IPS DF 6.9 (cell line): ENCODE data around the gene CD300LF.

Experiments
- DNase-seq: peaks from one replicate; pipeline ENCODE4 v3.0.0-alpha.2; 2013; ENCODE audit warnings: low read depth, low spot score
- H3K27ac ChIP-seq: one replicate; pipeline ENCODE4 v1.5.1; 2013; ENCODE audit warnings: low read length, control low read depth
- H3K27me3 ChIP-seq: 2 replicates; pipeline ENCODE4 v1.6.1; 2013; ENCODE audit warnings: mild to moderate bottlenecking, low read length; ENCODE audit not compliant: control insufficient read depth, insufficient read depth
- H3K36me3 ChIP-seq: 2 replicates; pipeline ENCODE4 v1.6.1; 2013; ENCODE audit warnings: low read length; ENCODE audit not compliant: control insufficient read depth, insufficient read depth
- H3K4me1 ChIP-seq: 2 replicates; pipeline ENCODE4 v1.6.1; 2013; ENCODE audit warnings: low read length; ENCODE audit not compliant: control insufficient read depth, insufficient read depth
- H3K4me3 ChIP-seq: 2 replicates; pipeline ENCODE4 v1.5.1; 2013; ENCODE audit warnings: mild to moderate bottlenecking, low read length
- H3K9me3 ChIP-seq: 2 replicates; pipeline ENCODE4 v1.6.1; 2013; ENCODE audit warnings: low read length, inconsistent platforms; ENCODE audit not compliant: control insufficient read depth, insufficient read depth
- WGBS: extraction: QIAGEN DNeasy Blood & Tissue Kit; methylation state at CpG from one replicate; pipeline ENCODE4 v1.1.7; 2013; ENCODE audit warnings: mixed read lengths, missing lambda C conversion rate; ENCODE audit not compliant: insufficient read length, insufficient coverage; 5-methylcytosine and 5-hydroxymethylcytosine counted together

The CD300LF gene

GRCh38 chr17:74729866-74730265, 17.1 kb upstream of the CD300LF start:
- WGBS: no CpG with 5 or more reads among the region's 15 CpGs
- Histone ChIP-seq H3K27me3 (no peaks in the 10 kb centered on the region), H3K36me3 (no peaks in the 10 kb centered on the region), H3K9me3 (no peaks in the 10 kb centered on the region), H3K4me1 (no peaks in the 10 kb centered on the region), H3K27ac (no peak overlapping the region), H3K4me3 (no peak overlapping the region)
- DNase-seq: no peak

- no peaks in the 10 kb centered on the region for H3K4me1 ChIP-seq
- no peaks in the 10 kb centered on the region for H3K27me3 ChIP-seq
- no peaks in the 10 kb centered on the region for H3K36me3 ChIP-seq
- WGBS: no CpG with 5 or more reads among the region's 5 CpGs
- H3K9me3 ChIP-seq: no peaks in the 10 kb centered on the region
- DNase-seq: no peak
- H3K27ac ChIP-seq: no peak overlapping the region
- no peak overlapping the region for H3K4me3 ChIP-seq
These were observed 16.6 kb upstream of the CD300LF start for GRCh38 chr17:74729368-74729767.

GRCh38 chr17:74728702-74729075, 16.0 kb upstream of the CD300LF start:
- DNase-seq: no peak
- H3K36me3 ChIP-seq: no peaks in the 10 kb centered on the region
- H3K27me3 ChIP-seq: no peaks in the 10 kb centered on the region
- no CpG with 5 or more reads among the region's 3 CpGs for WGBS
- no peaks in the 10 kb centered on the region for H3K9me3 ChIP-seq
- H3K4me1 ChIP-seq: no peaks in the 10 kb centered on the region
- no peak overlapping the region for H3K27ac ChIP-seq
- no peak overlapping the region for H3K4me3 ChIP-seq

GRCh38 chr17:74728033-74728701, 15.4 kb upstream of the CD300LF start:
- Histone ChIP-seq H3K27me3 (no peaks in the 10 kb centered on the region), H3K27ac (no peak overlapping the region), H3K4me1 (no peaks in the 10 kb centered on the region), H3K4me3 (no peak overlapping the region), H3K9me3 (no peaks in the 10 kb centered on the region), H3K36me3 (no peaks in the 10 kb centered on the region)
- WGBS: no CpG with 5 or more reads among the region's 3 CpGs
- DNase-seq: no peak

GRCh38 chr17:74725111-74725510, 12.4 kb upstream of the CD300LF start:
- H3K36me3 ChIP-seq: no peaks in the 10 kb centered on the region
- no peak overlapping the region for H3K4me3 ChIP-seq
- H3K27ac ChIP-seq: no peak overlapping the region
- no peak for DNase-seq
- H3K27me3 ChIP-seq: no peaks in the 10 kb centered on the region
- WGBS: no CpG with 5 or more reads among the region's 3 CpGs
- H3K4me1 ChIP-seq: no peaks in the 10 kb centered on the region
- H3K9me3 ChIP-seq: no peaks in the 10 kb centered on the region

GRCh38 chr17:74723891-74724290, 11.2 kb upstream of the CD300LF start:
- no peak overlapping the region for H3K4me3 ChIP-seq
- no peaks in the 10 kb centered on the region for H3K27me3 ChIP-seq
- H3K4me1 ChIP-seq: no peaks in the 10 kb centered on the region
- no peaks in the 10 kb centered on the region for H3K36me3 ChIP-seq
- no peak for DNase-seq
- no peaks in the 10 kb centered on the region for H3K9me3 ChIP-seq
- no CpG with 5 or more reads among the region's 5 CpGs for WGBS
- no peak overlapping the region for H3K27ac ChIP-seq

GRCh38 chr17:74722782-74723181, 10.1 kb upstream of the CD300LF start:
- H3K27me3 ChIP-seq: no peaks in the 10 kb centered on the region
- WGBS: no CpG with 5 or more reads among the region's 4 CpGs
- no peaks in the 10 kb centered on the region for H3K36me3 ChIP-seq
- no peak for DNase-seq
- no peaks in the 10 kb centered on the region for H3K4me1 ChIP-seq
- H3K27ac ChIP-seq: no peak overlapping the region
- no peaks in the 10 kb centered on the region for H3K9me3 ChIP-seq
- H3K4me3 ChIP-seq: no peak overlapping the region

- Histone ChIP-seq H3K4me3 (no peak overlapping the region), H3K36me3 (no peaks in the 10 kb centered on the region), H3K27me3 (no peaks in the 10 kb centered on the region), H3K4me1 (no peaks in the 10 kb centered on the region), H3K27ac (no peak overlapping the region), H3K9me3 (no peaks in the 10 kb centered on the region)
- no peak for DNase-seq
- WGBS: no CpG with 5 or more reads among the region's 4 CpGs
These were observed 7.8 kb upstream of the CD300LF start for GRCh38 chr17:74720506-74720905.

GRCh38 chr17:74715144-74715543, 2.4 kb upstream of the CD300LF start:
- Histone ChIP-seq H3K4me1 (no peaks in the 10 kb centered on the region), H3K27ac (no peak overlapping the region), H3K4me3 (no peak overlapping the region), H3K9me3 (no peaks in the 10 kb centered on the region), H3K27me3 (no peaks in the 10 kb centered on the region), H3K36me3 (no peaks in the 10 kb centered on the region)
- no CpG with 5 or more reads among the region's 4 CpGs for WGBS
- no peak for DNase-seq

GRCh38 chr17:74713171-74713755, 540 bp upstream of the CD300LF start:
- WGBS: no CpG with 5 or more reads among the region's 12 CpGs
- no peak for DNase-seq
- no peaks in the 10 kb centered on the region for H3K36me3 ChIP-seq
- H3K4me3 ChIP-seq: no peak overlapping the region
- H3K4me1 ChIP-seq: no peaks in the 10 kb centered on the region
- no peaks in the 10 kb centered on the region for H3K9me3 ChIP-seq
- no peak overlapping the region for H3K27ac ChIP-seq
- no peaks in the 10 kb centered on the region for H3K27me3 ChIP-seq

GRCh38 chr17:74712301-74712700, 422 bp downstream of the CD300LF start:
- Histone ChIP-seq H3K4me1 (no peaks in the 10 kb centered on the region), H3K27me3 (no peaks in the 10 kb centered on the region), H3K36me3 (no peaks in the 10 kb centered on the region), H3K9me3 (no peaks in the 10 kb centered on the region), H3K27ac (no peak overlapping the region), H3K4me3 (no peak overlapping the region)
- WGBS: no CpG with 5 or more reads among the region's 7 CpGs
- DNase-seq: no peak
